SJSA1 (cell line): ENCODE measurements around the gene GRK3. TPM values are rescaled to one million over a fixed set of nuclear protein-coding genes. Genes with fewer than 3 reads are reported as not detected.
A peak's percentile ranks its signal among the peaks of the same experiment; 100 is the strongest.
"Not testable (repeated sequence)": the region's sequence is repeated elsewhere in the genome, so short reads cannot be mapped to it uniquely, and the experiment has no call there.

Experiments
- DNase-seq, 2 experiments: peaks; one replicate each; pipeline ENCODE4 v3.0.0-alpha.2; 2015 to 2020; ENCODE audit warnings: low spot score in 2 of 2, low read depth in 1 of 2
- H3K27ac ChIP-seq: fragments of 250-450 bp; sonication (Bioruptor Pico); 2 replicates; pipeline ENCODE4 v1.5.1; 2020; ENCODE audit warnings: mild to moderate bottlenecking, moderate library complexity
- H3K27me3 ChIP-seq: fragments of 250-450 bp; sonication (Bioruptor Pico); replicated peaks from 2 replicates; pipeline ENCODE4 v1.5.1; 2020; ENCODE audit warnings: mild to moderate bottlenecking, moderate library complexity
- H3K36me3 ChIP-seq: fragments of 250-450 bp; sonication (Bioruptor Pico); 2 replicates; pipeline ENCODE4 v1.5.1; 2020; ENCODE audit warnings: mild to moderate bottlenecking
- H3K4me1 ChIP-seq: fragments of 250-450 bp; sonication (Bioruptor Pico); replicated peaks from 2 replicates; pipeline ENCODE4 v1.6.1; 2021; ENCODE audit warnings: mild to moderate bottlenecking
- H3K4me3 ChIP-seq: fragments of 250-450 bp; sonication (Bioruptor Pico); 2 replicates; pipeline ENCODE4 v1.5.1; 2020; ENCODE audit warnings: mild to moderate bottlenecking
- H3K9me3 ChIP-seq: fragments of 250-450 bp; sonication (Bioruptor Pico); replicated peaks from 2 replicates; pipeline ENCODE4 v1.5.1; 2020; ENCODE audit warnings: mild to moderate bottlenecking
- total RNA-seq: library from RNA; depleted of rRNA; stranded (reverse); fragments of >200 nt; shearing (Covaris generic); gene quantifications from 2 replicates; pipeline ENCODE4 v1.2.3, GENCODE V29; 2014

GRK3 gene
- total RNA-seq, 1 experiment from 2014 or later, result 6.3 TPM

DNA sequence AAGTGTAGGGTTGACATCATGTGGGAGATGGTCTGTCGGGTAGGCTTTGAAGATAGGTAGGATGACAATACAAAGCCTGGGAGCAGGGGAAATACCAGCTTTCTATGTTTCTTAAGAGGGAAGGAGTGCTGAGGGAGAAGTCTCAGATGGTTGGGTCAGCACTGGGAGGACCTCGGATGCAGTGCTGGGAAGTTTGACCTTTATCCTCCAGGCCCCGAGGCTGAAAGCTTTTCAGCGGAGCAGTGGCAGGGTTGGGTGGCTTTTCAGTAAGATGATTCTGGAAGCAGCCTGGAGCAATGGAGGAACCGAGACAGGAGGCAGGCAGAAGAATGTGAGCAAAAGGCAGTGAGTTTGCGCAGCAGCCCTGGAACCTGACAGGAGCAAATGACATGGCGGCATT is 134.0 kb downstream of the GRK3 start:
- no peaks in the 10 kb centered on the region; the same call in 1 of the 2 replicates for H3K4me1 ChIP-seq

DNA sequence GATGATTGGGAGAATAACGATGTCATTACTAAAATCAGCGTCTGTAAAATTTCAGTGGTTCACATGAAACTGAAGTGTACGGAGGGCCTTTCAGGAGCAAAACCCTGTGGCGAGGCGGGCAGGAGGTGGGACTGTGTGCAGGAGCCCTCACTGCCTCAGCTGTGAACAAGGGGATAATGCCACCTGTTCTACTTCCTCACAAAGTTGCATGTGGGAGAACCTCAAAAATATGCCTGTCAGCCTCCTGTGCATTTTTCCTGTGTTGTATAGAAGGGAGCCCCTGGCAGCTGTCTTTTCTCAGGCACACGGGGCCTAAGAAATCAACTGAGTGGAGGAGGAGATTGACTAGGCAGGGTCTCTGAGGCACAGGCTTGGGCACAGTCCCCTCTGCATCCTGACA is 134.5 kb downstream of the GRK3 start:
- Histone ChIP-seq H3K36me3 (no peaks in the 10 kb centered on the region), H3K4me1 (no peaks in the 10 kb centered on the region; the same call in 1 of the 2 replicates), H3K27me3 (no peaks in the 10 kb centered on the region), H3K27ac (no peak overlapping the region), H3K9me3 (no peaks in the 10 kb centered on the region), H3K4me3 (no peak overlapping the region)
- no peak for DNase-seq

More for the DNA sequence above, 134.0 kb downstream of the GRK3 start:
- Histone ChIP-seq H3K9me3 (no peaks in the 10 kb centered on the region), H3K36me3 (no peaks in the 10 kb centered on the region), H3K27me3 (no peaks in the 10 kb centered on the region), H3K27ac (no peak overlapping the region), H3K4me3 (no peak overlapping the region)
- DNase-seq, result no peak

DNA sequence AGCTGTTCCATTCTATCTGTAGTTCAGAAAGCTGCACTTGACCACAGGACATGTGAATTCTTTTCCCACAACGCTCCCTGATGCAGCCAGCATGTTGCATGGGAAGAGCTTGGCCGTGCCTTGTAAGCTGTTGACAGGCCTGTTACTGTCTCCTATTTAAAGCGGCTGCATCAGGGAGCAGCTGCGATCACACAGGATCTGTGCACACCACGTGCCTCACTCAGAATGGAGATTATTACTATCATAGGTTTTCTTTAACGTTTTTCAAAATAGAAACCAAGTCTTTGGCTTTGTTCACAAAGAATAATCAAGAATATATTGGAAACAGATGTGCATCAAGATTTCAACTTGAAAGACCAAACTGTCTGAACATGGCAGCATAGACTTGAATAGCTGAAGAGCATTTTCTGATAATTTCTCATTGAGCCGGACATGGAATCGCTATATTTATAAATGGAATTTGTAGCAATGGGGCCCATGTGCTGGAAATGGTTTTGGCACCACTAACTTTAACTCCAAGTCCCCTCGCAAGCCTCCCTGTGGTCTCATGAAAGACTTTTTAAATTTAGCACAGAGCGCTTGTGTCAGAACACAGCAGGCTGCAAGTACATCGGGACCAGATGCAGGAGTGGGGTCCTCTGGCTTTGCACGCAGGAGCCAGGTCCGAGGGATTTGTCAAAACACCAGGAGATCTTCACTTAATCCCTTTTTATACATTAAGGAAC is 136.7 kb downstream of the GRK3 start:
- Histone ChIP-seq H3K36me3 (no peaks in the 10 kb centered on the region), H3K9me3 (no peaks in the 10 kb centered on the region), H3K27me3 (no peaks in the 10 kb centered on the region), H3K27ac (no peak overlapping the region), H3K4me3 (no peak overlapping the region), H3K4me1 (no peaks in the 10 kb centered on the region; the same call in 1 of the 2 replicates)
- DNase-seq, result peak in 1 of 2 experiments; percentile 4

DNA sequence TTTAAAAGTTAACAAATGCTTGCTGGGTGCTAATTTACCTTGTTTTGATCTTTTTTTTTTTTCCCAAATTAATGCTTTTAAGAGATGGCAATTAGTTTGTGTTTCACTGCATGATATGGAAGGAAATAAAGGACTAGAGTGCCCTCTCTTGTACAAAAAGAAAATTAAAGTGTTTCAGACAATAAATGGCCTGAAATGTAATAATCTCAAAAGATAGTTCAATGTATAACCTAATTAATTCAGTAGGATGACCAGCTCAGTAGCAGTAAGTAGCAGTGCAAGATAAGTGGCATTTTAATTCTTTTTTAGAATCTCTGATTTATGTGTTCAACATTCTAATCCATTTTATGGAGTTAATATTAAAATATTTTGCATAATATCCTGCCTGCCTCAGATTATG is 137.6 kb downstream of the GRK3 start:
- peak in 1 of 2 experiments; percentile 13 for DNase-seq
- H3K9me3 ChIP-seq, result no peaks in the 10 kb centered on the region
- no peak overlapping the region for H3K27ac ChIP-seq
- H3K36me3 ChIP-seq, result no peaks in the 10 kb centered on the region
- H3K4me1 ChIP-seq, result no peaks in the 10 kb centered on the region; the same call in 1 of the 2 replicates
- H3K27me3 ChIP-seq, result no peaks in the 10 kb centered on the region
- H3K4me3 ChIP-seq, result no peak overlapping the region

DNA sequence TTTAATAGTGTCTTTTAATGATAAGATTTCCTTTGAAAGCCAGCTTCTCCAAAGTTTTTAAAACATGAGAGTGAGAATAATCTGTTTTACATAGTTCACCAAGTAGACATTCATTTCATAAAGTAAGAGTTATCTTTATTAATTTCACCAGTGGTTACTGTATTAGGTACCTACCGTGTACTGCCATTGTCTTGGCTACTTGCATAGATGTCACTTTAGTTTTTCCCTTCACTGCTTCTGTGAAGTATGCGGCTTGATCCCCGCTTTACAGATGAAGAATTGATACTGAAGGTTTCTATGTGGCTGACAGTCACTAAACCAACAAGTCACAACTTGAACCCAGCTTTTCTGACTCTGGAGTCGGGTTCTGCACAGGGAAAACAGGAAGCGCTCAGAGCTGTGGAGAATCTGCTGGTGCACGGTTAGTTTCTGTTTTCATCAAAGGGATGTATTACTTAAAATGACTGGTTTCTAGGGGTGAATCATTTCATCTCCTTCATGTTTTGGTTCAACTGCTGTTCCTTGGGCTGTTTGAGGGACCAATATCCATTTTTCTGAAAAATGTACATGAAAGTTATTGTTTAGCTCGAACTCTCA is 138.2 kb downstream of the GRK3 start:
- Histone ChIP-seq H3K27me3 (no peaks in the 10 kb centered on the region), H3K36me3 (no peaks in the 10 kb centered on the region), H3K4me3 (no peak overlapping the region), H3K4me1 (no peaks in the 10 kb centered on the region; the same call in 1 of the 2 replicates), H3K9me3 (no peaks in the 10 kb centered on the region), H3K27ac (no peak overlapping the region)
- no peak for DNase-seq

DNA sequence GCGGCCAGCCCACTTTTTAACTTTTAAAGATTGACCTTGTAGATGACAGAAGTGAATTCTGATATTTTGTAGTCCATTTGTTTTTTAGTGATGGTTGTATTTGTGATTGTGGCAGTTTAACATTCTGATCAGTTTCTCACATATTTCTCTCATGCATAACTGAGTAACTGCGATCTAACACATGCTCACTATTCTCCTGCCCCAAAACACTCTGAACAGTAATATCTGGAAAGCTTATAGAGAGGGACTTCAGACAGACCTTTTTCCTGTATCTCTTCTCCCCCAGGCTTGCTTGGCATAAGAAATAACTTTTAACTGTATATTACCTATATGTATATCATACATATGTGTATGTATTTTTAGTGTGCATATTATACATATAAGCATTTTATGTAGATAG is 140.2 kb downstream of the GRK3 start:
- no peak for DNase-seq
- H3K36me3 ChIP-seq, result no peaks in the 10 kb centered on the region
- H3K9me3 ChIP-seq, result no peaks in the 10 kb centered on the region
- H3K27me3 ChIP-seq, result no peaks in the 10 kb centered on the region
- H3K27ac ChIP-seq, result no peak overlapping the region
- H3K4me1 ChIP-seq, result no peaks in the 10 kb centered on the region; the same call in 1 of the 2 replicates
- no peak overlapping the region for H3K4me3 ChIP-seq

DNA sequence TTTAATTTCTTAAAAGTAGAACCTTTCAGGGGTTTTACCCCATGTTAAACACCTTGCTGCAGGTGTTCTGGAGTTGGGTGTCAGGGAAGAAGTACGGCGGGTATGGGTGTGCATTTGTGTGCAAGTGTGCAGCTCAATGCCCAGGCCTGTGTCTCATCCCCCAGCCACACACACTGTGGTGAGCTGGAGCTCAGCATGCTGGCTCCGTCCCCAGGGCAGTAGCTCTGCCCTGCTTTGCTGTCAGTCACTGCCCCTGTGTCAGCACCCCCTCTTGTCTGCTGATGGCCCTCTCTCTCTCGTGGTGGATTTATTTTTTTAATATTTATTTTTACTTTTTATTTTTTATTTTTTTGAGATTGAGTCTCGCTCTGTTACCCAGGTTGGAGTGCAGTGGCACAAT is 141.7 kb downstream of the GRK3 start:
- H3K36me3 ChIP-seq, result no peaks in the 10 kb centered on the region
- no peak overlapping the region for H3K27ac ChIP-seq
- no peak for DNase-seq
- no peaks in the 10 kb centered on the region for H3K27me3 ChIP-seq
- H3K4me1 ChIP-seq, result no peaks in the 10 kb centered on the region; the same call in 1 of the 2 replicates
- no peak overlapping the region for H3K4me3 ChIP-seq
- H3K9me3 ChIP-seq, result no peaks in the 10 kb centered on the region

DNA sequence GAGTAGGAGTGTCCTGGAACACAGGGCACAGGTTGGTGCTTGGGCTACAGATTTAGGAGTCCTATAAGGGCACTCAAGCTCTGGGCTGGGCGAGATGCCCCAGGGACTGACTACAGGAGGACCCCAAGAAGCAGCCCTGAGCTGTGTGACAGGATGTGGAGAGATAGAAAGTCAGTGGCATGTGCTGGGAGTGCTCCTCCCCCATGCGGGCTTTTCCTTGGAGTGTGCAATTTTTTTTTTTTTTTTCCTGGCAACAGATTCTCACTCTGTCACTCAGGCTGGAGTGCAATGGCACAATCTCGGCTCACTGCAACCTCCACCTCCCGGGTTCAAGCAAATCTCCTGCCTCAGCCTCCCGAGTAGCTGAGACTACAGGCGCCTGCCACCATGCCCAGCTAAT is 144.0 kb downstream of the GRK3 start:
- not testable (repeated sequence) for H3K27ac ChIP-seq, H3K27me3 ChIP-seq, H3K4me3 ChIP-seq, H3K36me3 ChIP-seq, DNase-seq, H3K9me3 ChIP-seq, H3K4me1 ChIP-seq

DNA sequence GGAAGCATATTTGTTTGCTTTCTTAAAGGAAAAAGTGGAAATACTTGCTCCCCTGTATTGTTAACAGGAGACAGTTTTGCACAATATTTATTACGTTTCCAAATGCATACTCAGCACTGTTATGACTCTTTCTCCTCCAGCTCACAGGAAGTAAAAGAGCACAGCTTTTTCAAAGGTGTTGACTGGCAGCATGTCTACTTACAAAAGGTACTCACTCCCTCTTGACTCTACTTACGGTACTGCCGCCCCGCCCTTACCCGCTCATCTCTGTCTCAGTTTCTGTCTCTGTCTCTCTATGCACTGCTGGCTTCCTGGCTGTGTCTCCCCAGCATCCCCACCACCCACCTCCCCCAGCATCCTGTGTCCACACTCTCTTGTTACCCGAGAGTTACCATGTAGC is 145.3 kb downstream of the GRK3 start:
- H3K4me1 ChIP-seq, result no peaks in the 10 kb centered on the region
- no peak overlapping the region for H3K27ac ChIP-seq
- no peak overlapping the region for H3K4me3 ChIP-seq

DNA sequence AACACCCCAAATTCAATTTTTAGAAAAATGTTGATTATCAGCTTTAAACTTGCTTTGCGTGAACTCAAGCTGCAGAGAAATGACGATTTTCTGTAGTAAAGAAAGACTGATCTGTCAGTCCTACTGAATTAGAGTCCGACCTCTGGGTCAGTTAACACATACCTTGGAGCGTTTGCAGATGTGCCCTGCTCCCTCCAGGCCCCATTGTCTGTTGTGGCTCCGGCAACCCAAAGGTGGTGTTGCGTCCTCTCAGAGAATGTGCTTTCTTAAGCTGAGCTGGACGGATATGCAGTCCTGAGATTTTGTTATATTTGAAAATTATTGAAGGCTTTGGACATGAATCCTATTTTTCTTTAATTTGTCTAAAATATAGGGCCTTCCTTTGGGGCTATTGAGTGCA is 146.0 kb downstream of the GRK3 start:
- no peaks in the 10 kb centered on the region for H3K4me1 ChIP-seq
- H3K27ac ChIP-seq, result no peak overlapping the region
- no peak for DNase-seq
- no peak overlapping the region for H3K4me3 ChIP-seq
- H3K9me3 ChIP-seq, result no peaks in the 10 kb centered on the region
- no peaks in the 10 kb centered on the region for H3K27me3 ChIP-seq
- no peaks in the 10 kb centered on the region for H3K36me3 ChIP-seq

More for the DNA sequence above, 145.3 kb downstream of the GRK3 start:
- no peaks in the 10 kb centered on the region for H3K36me3 ChIP-seq
- no peaks in the 10 kb centered on the region for H3K9me3 ChIP-seq
- no peak for DNase-seq
- H3K27me3 ChIP-seq, result no peaks in the 10 kb centered on the region

DNA sequence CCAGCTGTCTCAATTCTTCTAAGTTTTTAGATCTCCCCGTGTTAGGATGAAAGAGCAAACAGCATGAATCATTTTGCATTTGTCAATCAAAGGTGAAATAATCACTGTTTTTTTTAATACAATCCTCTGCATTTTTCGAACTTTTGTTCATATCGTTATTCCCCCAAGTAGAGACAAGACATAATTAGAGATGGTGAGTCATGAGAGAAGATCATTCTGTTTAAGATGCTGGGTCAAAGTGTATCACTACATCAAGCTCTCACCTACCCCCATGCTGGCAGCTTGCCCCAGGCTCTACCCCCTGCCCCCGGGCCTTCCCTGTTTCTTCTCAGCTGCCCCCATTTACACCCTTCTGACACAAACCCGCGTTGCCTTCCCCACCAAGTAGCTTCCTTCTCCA is 147.0 kb downstream of the GRK3 start:
- no peaks in the 10 kb centered on the region for H3K27me3 ChIP-seq
- no peak overlapping the region for H3K27ac ChIP-seq
- no peaks in the 10 kb centered on the region for H3K9me3 ChIP-seq
- H3K4me1 ChIP-seq, result no peaks in the 10 kb centered on the region
- no peaks in the 10 kb centered on the region for H3K36me3 ChIP-seq
- DNase-seq, result no peak
- H3K4me3 ChIP-seq, result no peak overlapping the region

DNA sequence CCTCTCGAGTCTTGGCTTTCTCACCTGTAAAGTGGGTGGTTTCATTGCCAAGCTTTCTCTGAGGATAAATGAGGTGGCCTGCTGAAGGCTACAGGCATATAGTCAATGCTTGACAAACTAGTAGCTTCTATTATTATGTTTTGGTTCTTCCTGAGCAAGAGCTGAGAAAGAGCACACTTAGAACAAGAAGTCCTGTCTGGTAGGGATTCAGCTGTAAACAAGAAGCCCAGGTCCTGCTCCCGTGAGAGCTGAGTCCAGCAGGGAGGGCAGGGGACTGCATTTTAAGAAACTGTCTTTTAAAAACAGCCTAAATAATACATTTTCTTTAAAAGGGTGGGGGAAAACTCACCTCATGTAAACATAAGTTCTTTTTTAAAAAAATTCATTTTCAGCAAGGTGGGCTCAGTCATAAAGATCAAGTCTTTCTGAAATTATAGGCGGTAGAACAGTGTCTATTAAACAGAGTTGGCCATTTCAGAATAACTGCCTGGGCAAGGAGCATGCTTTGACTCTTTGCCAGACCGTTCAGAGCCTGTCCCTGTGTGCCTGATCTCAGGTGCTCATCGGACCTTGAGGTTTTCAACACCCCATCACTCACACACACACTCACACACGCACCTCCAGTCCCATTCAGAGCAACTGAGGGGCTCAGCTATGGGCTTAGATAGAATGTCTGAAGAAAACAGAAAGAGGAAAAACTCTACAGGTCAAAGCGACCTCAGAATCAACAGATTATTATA is 148.4 kb downstream of the GRK3 start:
- Histone ChIP-seq H3K27ac (no peak overlapping the region), H3K4me3 (no peak overlapping the region), H3K4me1 (no peaks in the 10 kb centered on the region), H3K36me3 (no peaks in the 10 kb centered on the region), H3K27me3 (no peaks in the 10 kb centered on the region), H3K9me3 (no peaks in the 10 kb centered on the region)
- no peak for DNase-seq

DNA sequence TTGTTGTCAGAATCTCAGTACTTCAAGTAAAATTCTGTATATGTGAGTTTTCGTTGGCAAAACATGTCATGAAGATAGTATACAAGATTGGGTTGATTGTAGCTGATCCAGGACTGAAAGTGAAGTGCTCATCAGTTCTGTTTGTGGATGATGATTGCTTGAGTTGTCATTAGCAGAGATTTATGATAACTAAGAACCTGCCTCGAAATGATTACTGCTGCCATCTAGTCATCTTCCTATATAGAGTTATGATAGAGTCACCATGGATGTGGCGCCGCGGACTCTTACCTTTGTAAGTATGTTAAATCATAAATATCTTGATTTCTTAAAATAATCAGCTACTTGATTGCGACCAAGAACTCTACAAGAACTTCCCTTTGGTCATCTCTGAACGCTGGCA is 149.6 kb downstream of the GRK3 start:
- Histone ChIP-seq H3K27me3 (no peaks in the 10 kb centered on the region), H3K36me3 (no peaks in the 10 kb centered on the region), H3K4me1 (peaks cover 4% of the 10 kb centered on the region), H3K4me3 (no peak overlapping the region), H3K9me3 (no peaks in the 10 kb centered on the region), H3K27ac (no peak overlapping the region)
- DNase-seq, result no peak

DNA sequence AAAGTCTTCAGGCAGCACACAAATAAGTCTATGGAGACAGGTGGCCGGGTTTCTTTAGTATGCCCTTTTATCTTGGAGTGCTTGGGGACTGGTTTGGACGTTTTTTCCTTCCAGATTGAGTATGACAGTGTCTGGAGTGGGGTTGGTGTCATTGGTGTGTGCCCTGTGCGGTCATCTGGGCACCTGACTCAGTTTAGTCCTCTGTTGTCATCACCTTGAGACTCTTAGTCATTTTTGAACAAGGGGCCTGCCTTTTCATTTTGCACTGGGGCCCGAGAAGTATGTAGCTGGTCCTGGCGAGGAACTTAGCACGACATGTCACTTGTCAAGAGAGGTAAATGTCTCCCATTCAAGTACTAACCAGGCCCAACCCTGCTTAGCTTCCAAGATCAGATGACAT is 150.3 kb downstream of the GRK3 start:
- peaks cover 10% of the 10 kb centered on the region for H3K4me1 ChIP-seq
- no peak for DNase-seq

More for the DNA sequence above, 150.3 kb downstream of the GRK3 start:
- no peaks in the 10 kb centered on the region for H3K36me3 ChIP-seq
- no peaks in the 10 kb centered on the region for H3K27me3 ChIP-seq
- no peak overlapping the region for H3K27ac ChIP-seq
- no peak overlapping the region for H3K4me3 ChIP-seq
- H3K9me3 ChIP-seq, result no peaks in the 10 kb centered on the region
